NCI-H128 (cell line): Measurements from ENCODE around the gene ACMSD.

ENCODE experiments used
- DNase-seq: peaks from one replicate; lab custom pipeline; 2025; ENCODE audit not compliant: unreplicated experiment; lab: John Stamatoyannopoulos, UW

The ACMSD gene

GRCh38 chr2:134944975-134945374 is 106.6 kb downstream of the ACMSD start:
- DNase-seq, result no peak

GRCh38 chr2:134946073-134946472 is 107.7 kb downstream of the ACMSD start:
- DNase-seq, result no peak

GRCh38 chr2:134949981-134950708 is 111.7 kb downstream of the ACMSD start:
- no peak for DNase-seq

GRCh38 chr2:134950886-134951285 is 112.5 kb downstream of the ACMSD start:
- no peak for DNase-seq
